NCI-H2171 (cell line): ENCODE data around the gene WSCD1.

Experiments used
- DNase-seq: peaks from one replicate; lab custom pipeline; 2025; lab: John Stamatoyannopoulos, UW

Gene WSCD1

GRCh38 chr17:6108382-6108781, 38.2 kb downstream of the WSCD1 start:
- no peak for DNase-seq

GRCh38 chr17:6108987-6109386, 38.8 kb downstream of the WSCD1 start:
- no peak for DNase-seq

GRCh38 chr17:6109536-6109935, 39.4 kb downstream of the WSCD1 start:
- no peak for DNase-seq

- DNase-seq, result no peak
Observed at GRCh38 chr17:6110088-6110487, 39.9 kb downstream of the WSCD1 start.

GRCh38 chr17:6110592-6110991, 40.4 kb downstream of the WSCD1 start:
- DNase-seq, result no peak

- no peak for DNase-seq
Observed at GRCh38 chr17:6120351-6120750, 50.2 kb downstream of the WSCD1 start.

- no peak for DNase-seq
Observed at GRCh38 chr17:6124856-6125255, 54.7 kb downstream of the WSCD1 start.

GRCh38 chr17:6126768-6127167, 56.6 kb downstream of the WSCD1 start:
- DNase-seq, result no peak

GRCh38 chr17:6134721-6135120, 64.5 kb downstream of the WSCD1 start:
- no peak for DNase-seq

GRCh38 chr17:6135236-6135635, 65.1 kb downstream of the WSCD1 start:
- DNase-seq, result no peak

- no peak for DNase-seq
Observed at GRCh38 chr17:6135996-6136395, 65.8 kb downstream of the WSCD1 start.

- DNase-seq, result no peak
Observed at GRCh38 chr17:6137716-6138502, 67.7 kb downstream of the WSCD1 start.

GRCh38 chr17:6138761-6139446, 68.7 kb downstream of the WSCD1 start:
- DNase-seq, result no peak

- DNase-seq, result no peak
Observed at GRCh38 chr17:6139447-6139832, 69.3 kb downstream of the WSCD1 start.

GRCh38 chr17:6140188-6140587, 70.0 kb downstream of the WSCD1 start:
- no peak for DNase-seq

GRCh38 chr17:6140728-6141330, 70.7 kb downstream of the WSCD1 start:
- DNase-seq, result no peak

- no peak for DNase-seq
Observed at GRCh38 chr17:6142701-6143100, 72.5 kb downstream of the WSCD1 start.

- DNase-seq, result no peak
Observed at GRCh38 chr17:6145946-6146345, 75.8 kb downstream of the WSCD1 start.

GRCh38 chr17:6147042-6147441, 76.9 kb downstream of the WSCD1 start:
- DNase-seq, result no peak

GRCh38 chr17:6153375-6153774, 83.2 kb downstream of the WSCD1 start:
- DNase-seq, result no peak

- no peak for DNase-seq
Observed at GRCh38 chr17:6157716-6158115, 87.5 kb downstream of the WSCD1 start.

- no peak for DNase-seq
Observed at GRCh38 chr17:6159541-6160231, 89.5 kb downstream of the WSCD1 start.

- no peak for DNase-seq
Observed at GRCh38 chr17:6160232-6160555, 90.0 kb downstream of the WSCD1 start.
